ENCODE results near the gene SELENON.
"Not testable (repeated sequence)": the region's sequence is repeated elsewhere in the genome, so short reads cannot be mapped to it uniquely, and the experiment has no call there.

The SELENON gene

DNA sequence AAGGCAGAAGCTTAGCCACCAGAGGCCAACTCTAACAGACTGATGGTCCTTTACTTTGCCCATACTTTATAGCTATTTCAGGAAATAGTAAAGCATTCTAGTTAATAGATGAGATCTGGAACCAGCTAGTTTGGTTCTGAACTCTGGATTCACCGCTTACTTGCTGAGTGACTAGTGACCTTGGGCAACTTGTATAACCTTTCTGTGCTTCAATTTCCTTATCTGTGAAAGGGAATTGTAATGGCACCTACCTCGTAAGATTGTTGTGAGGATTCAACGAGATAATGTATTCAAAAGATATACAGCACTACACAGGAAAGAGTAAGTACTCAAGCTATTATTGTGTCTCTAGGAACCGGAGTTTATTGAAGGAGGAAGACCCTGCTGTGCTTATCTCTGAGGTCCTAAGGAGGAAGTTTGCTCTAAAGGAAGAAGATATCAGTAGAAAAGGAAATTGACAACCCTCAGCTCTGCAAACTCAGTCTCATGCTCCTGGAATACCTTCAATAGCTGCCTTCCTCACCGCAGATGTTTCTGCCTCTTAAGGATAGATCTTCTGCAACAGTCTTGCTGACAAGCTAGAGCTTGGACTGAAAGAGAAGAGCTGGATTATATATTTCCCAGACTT is 31.7 kb downstream of the SELENON start:
- DNase-seq (ENCODE audit: low spot score), result no peak

DNA sequence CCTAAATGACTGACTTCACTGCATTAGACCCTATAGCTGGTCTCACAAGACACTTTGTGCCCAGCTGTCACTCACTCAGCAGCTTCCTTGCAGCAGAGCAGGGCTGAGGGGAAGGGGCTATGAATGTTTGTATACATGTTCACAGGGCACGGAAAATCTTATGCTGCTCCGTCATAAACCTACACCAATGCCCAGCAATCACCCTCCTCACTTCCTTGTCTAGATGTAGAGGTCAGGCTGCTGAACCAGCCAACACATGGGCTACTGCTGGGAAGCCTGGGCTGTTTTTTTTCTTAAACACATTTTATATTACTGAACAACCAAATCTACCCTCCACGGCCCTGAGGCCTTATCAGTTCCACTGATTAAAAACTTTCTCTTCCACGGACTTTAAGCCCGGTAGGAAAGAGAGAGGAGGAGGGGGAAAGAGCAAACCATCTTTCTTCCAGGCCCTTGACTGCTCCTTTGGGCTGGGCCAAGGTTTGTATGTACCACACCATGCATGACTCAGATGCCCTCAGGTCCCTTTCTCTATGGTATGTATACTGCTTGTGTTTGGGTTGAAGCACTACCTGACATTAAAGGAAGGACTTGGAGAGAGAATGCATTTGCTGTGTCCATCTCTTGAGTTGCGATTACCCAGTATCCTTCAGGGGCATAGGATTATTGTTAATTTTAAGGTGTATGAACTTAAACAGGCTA is 32.5 kb downstream of the SELENON start:
- DNase-seq (ENCODE audit: low spot score), result no peak

DNA sequence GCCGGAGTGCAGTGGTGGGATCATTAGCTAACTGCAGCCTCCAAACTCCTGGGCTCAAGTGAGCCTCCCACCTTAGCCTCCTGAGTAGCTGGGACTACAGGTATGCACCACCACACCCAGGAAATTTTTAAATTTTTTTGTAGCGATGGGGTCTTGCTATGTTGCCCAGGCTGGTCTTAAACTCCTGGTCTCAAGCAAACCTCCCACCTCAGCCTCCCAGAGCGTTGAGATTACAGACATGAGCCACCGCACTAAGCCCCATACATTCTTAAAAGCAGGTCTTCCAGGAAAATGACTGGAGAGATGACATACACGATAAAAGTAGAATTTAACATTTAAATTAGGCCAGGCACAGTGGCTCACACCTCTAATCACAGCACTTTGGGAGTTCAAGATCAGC is 33.2 kb downstream of the SELENON start:
- no peak for DNase-seq (ENCODE audit: low spot score)

DNA sequence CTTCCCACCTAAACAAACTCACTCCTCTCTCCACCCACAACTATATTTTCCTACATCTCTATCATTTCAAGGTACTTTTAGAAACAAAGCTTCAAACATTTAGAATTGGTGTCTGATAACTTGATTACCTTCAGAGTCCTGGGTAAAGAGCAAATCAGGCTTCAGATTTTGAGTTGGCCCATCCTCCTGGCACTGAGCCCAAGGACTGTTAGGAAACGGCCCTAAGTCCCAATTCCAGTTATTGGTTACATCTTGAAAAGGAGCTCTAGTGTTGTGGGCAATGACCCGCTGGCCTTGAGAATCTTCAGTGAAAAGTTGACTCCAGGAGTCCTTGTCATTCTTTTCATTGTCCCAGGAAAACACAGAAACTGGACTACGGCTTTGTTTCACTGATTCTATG is 34.9 kb downstream of the SELENON start:
- no peak for DNase-seq (ENCODE audit: low spot score)

DNA sequence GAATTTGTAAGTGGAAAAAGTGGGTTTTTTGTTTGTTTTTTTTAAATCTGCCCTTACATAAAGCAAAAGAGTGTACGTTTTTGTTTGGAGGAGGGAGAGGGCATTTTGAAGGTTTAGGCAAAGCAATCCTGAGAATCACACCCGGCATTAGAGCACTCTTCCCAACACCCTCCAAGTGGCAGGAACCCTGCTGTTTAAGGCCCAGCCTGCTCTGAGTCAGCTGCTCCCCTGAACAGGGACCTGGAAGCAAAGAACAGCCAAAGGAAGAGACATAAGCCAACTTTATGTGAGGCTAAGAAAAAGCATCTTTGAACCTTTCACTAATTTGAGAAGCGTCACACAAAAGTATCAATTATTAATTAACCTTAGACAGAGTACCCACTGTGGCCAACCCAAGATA is 36.7 kb downstream of the SELENON start:
- DNase-seq (ENCODE audit: low spot score), result no peak

DNA sequence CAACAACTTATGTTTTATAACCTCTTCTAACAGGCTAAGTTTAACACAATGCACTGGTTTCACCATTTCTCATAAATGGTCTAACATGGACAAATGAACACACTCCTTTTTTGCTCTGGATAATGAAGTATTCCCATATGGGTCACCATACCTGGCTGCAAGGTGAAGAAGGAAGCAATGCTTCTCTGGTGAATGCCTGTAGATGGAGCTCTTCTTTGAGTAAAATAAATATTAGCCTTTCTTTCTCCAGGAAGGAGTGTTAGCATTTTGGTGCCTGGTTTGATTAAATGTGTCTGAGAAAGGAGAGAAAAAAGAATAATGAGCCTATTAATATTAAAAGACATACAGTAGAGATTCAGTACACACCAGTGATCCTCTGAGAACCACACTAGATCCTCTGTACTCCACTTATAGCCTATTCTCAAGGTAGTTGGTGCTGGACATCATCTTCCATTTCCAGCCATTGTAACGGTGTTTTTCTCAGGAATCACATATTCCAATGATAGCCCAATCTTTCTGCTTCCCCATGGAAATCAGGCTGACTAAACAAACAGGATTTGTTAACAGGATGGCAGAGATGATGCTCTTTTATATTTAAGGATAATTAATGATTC is 37.4 kb downstream of the SELENON start:
- no peak for DNase-seq (ENCODE audit: low spot score)

DNA sequence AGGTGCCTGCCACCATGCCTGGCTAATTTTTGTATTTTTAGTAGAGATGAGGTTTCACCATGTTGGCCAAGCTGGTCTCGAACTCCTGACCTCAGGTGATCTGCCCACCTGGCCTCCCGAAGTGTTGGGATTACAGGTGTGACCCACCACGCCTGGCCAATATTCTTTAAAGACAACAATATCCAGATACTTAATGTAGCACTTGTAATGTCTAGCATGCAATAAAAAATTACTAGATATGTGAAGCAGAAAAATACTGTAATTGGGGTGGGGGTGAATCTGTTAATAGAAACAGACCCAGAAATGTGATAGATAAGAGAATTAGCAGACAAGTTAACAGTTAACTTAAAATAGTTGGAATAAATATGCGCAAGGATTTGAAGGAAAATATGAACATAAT is 39.8 kb downstream of the SELENON start:
- DNase-seq (ENCODE audit: low spot score), result not testable (repeated sequence)

DNA sequence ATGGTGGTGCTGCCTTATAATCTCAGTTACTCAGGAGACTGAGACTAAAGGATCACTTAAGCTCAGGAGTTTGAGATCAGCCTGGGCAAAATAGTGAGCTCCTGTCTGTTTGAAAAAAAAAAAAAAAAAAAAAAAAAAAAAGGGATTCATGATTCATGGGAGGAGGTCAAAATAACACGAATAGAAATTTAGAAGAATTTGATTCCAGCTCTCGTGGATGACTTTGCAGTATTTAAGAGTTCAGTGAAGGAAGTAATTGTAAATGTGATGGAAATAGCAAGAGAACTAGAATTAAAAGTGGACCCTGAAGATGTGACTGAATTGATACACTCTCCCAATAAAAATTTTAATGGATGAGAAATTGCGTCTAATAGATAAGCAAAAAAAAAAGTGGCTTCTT is 43.5 kb downstream of the SELENON start:
- DNase-seq (ENCODE audit: low spot score), result no peak

DNA sequence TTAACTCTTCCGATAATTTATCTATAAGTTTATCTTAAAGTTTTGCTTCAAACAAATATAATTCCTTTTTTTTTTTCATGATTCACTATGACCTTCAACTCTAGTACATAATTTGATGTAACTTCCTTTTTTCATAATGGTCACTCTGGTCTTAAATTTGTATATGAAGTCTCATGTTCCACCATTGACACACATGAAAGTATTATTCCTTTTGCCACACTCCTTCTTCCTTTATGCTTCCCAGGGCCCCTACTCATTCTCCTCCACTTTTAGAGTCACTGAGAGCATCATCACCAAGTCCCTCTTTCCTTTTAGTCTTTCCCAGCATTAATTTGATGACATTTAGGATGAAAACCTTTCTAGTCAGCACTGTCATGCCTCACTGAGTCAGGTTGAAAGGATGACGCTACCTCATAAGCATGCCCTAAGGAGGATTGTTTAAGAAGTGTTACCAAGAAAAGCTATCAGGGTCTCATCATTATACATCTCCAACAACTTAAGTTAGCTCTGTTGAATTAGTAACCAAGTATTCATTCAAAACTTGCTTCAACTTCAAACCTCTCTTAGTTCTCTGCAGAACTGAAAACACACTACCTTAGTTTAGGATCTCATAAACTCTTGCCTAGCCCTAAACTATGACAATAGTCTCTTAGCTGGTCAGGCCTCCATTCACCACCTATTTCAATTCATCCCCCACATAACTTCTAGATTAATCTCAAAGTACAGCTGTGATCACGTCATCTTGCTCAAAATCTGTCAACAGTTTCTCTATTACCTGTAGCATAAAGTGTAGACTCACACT is 44.7 kb downstream of the SELENON start:
- DNase-seq (ENCODE audit: low spot score), result no peak

DNA sequence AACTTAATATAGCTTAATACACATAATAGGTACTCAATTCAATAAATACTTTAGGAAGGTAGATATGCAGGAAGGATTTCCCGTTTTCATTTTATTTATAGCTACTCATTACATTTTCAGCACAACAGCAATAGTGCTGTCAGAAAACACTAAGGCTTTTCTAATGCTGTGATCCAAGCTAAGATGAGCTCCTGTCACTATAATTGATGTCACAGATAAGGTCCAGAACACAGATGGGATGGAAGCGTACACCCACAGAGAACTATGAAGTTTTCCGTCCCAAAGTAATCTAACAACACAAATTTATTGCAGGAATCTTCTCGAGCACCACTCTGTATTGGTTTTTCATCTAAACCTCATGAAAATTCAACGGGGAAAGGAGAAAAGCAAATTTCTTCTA is 45.7 kb downstream of the SELENON start:
- no peak for DNase-seq (ENCODE audit: low spot score)

DNA sequence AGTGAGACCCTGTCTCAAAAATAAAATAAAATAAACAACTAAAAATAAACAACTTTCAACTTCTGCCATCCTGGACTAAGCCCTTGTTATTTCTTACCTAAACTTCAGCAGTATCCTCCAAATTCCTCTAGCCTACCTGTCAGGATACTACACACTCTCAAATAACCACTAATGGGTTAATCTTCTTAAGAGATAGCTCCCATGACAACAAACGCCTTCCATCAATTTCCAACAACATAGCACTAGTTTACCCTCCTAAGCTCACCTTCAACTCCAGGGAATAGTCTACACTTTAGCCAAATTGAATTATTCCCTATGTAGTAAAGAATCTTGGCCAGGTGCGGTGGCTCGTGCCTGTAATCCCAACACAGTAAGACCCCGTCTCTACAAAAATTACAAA is 47.9 kb downstream of the SELENON start:
- no peak for DNase-seq (ENCODE audit: low spot score)

DNA sequence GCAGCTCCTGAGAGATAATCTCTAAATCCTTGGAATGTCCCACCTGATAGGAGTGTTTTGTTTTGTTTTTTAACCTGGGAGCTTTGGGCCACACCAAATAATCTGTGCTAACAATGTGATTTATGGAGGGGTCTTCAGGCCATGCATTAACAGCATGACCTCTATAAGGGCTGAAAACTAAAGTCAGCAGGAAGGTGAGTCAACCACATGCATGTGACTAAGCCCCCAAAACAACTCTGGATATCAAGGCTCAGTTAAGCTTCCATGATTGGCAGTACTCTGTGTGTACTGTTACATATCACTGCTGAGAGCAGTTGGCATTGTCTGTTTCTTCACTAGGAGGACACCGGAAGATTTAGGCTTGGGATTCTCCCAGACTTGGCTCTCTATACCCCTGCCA is 48.5 kb downstream of the SELENON start:
- DNase-seq (ENCODE audit: low spot score), result no peak

DNA sequence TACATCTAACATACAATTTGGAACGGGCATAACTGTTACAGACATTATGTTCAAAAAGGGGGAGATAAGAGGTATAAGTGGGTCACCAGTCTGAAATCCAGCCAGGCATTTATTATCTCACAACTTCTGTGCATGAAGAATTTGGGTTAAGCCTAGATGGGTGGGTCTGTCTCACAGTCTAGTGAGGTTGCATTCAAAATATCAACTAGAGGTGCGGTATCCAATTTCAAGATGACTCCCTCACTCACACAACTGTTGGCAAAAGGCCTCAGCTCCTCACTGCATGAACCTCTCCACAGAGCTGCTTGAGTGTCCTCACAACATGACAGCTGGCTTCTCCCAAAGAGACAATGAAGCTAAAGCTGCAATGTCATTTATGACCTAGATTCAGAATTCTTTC is 54.6 kb downstream of the SELENON start:
- no peak for DNase-seq (ENCODE audit: low spot score)

DNA sequence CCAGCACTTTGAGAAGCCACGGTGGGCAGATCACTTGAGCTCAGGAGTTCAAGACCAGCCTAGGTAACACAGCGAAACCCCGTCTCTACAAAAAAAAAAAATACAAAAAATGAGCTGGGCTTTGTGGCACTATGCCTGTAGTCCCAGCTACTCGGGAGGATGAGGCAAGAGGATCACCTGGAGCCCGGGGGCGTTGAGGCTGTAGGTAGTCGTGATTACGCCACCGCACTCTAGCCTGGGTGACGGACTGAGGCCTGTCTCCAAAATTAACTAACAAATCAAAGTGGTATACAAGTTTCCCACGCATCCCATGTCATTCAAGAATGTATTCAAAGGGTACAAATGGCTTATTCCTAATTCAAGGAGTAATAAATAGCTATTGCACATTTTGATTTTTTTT is 56.9 kb downstream of the SELENON start:
- DNase-seq (ENCODE audit: low spot score), result no peak

DNA sequence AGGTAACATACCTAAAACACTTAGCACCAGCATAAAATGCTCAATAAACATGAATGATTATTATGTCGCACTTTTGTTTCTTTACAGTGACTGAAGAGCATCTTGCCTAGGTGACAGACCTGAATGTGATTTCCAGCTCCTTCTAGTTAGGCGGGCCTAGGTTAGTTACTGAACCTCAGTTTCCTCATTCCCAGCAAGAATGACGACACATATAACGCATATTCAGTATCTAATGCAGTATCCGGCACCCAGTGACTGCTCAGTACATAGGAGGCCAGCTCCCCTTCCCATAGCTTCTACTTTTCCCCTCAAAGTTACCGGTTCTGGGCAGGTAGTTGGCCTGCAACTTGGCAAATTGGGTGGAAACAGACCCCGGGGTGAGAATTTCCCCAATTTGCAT is 58.5 kb downstream of the SELENON start:
- no peak for DNase-seq (ENCODE audit: low spot score)

DNA sequence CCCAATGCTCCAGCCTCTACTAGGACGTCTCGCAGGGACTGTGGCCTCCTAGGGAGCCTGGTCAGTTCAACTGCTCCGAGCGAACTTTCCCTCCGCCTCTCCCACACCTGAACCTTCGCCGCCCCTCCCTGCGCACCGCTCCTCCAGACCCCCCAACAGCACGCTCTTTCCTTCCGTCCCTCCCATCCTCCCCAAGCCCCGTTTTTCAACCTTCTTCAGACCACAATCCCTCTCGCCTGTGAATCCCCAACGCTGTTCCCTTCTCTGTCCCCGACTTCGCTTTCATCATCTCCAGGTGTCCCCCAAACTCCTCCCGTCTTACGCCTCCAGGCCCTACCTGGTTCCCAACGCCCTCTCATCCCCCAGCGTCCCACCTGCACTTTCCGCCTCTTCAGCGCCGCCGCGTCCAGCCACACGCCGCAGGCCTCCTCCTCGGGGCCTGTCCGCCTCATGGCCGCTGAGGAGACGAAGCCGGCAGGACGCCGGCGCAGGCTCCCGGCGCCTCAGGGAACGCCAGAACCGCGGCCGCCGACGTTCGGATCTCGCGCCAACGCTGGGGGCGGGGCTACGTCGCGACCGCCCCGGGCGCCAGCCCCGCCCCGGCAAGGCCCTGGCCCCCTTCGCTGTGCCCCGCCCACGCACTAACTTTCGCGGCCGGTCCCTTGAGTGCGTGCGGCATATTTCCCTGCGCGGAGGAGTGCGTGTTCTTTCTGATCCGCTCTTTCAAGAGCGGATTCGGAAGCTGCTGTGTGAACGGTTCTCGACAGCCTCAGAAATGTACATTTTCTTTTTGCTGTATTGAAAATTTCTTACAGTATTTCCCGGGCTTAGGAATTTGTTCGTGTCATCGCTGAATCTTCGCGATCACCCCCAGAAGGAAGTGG is 59.2 kb downstream of the SELENON start, which contains the start of gene AUNIP:
AUNIP (minus strand) TSS at position 552 of the 884 bp plus-strand sequence; CDS start at position 452, 100 bp downstream.
- DNase-seq (ENCODE audit: low spot score), result peak; percentile 87

DNA sequence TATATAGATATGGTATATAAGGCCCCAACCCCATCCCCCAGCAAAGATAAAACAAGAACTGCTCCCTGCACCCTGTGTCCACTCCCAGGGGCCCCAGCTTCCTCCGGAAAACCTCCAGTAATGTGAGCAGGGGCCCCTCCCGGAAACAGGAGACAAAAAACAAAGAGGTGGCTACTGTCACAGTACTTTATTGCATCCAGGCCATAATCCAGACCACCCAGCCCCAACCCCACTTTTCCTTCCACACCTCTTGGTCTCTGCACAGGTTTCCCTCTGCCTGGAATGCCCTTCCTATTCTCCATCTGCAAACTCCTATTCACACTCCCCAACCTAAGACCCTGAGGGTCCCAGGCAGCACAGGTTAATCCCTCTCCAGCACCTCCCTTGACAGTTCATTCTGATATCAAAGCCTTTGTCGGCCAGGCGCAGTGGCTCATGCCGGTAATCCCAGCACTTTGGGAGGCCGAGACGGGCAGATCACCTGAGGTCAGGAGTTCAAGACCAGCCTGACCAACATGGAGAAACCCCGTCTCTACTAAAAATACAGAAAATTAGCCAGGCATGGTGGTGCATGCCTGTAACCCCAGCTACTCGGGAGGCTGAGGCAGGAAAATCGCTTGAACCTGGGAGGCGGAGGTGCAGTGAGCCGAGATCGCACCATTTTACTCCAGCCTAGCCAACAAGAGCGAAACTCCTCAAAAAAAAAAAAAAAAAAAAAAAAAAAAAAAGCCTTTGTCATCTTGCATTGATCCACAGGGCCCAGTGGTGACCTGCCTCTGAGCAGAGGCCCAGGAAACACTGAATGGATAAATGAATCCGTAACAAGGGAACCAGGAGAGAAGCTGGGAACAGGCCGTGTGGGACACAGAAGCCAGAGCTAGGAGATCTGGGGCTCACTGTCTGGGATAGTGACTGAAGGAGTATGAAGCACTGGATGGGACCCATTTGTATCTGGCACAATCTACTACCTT is 61.6 kb downstream of the SELENON start:
- no peak for DNase-seq (ENCODE audit: low spot score)

DNA sequence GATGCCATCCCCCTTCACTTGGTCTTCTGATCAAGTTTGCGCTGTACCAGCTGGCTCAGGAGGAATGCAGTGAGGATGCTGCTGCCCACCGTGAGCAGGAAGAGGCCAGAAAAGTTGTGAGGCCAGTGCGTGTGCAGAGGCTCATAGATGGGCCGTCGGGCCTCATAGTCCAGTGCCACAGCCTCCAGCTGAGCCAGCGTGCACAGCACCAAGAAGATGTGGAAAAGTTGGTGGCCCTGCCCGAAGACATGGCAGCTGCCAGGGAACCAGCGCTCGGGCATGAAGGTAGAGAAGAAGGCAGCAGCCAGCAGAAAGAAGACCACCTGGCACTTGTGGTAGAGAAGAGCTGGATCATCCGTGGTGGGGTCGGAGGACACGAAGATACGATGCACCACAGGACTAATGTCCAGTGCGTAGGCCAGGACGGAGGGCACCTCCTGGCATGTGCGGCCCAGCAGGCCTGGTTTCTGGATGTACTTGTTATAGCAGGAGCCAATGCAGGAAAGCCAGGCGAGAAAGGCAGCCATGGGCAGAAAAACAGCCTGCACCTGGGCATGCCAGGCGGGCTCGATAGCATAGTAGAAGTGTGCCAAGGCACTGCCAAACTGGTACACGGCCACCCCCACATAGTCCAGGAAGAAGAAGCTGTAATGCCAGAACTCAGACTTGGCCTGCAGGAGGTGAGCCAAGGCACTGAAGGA is 62.9 kb downstream of the SELENON start:
- DNase-seq (ENCODE audit: low spot score), result no peak

DNA sequence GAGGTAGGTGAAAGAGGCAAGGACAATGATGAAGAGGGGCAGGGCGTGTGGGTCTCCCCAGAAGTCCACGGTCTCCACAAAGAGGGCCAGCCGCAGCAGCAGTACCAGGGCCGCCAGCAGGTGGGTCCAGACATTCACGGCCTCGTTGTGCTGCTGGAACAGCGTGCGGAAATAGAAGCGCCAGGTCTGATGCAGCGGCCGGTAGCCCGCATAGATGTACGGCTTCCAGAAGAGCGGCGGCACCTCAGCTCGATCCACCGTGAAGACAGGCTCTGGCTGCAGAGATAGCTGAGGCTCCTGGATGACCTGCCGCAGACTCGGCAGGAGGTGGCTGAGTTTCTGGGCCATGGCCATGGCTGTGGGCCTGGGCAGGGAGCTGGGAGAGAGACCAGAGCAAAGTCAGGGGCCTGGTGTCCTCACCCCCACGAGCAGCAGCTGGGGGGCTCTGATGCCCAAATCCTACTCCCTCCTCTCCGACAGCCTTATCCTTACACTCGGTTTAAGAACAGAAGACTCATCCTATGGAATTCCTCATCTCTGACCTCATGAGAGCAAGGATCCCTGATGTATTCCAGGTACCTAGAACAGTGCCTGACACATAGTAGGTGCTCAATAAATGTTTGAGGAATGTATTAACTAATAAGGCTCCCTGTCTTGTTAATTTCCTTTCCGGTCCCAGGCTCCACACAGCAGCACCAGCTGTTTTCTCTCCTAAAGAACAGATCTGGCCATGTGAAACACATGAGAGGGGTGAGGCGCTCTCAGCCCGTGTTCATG is 63.7 kb downstream of the SELENON start:
- DNase-seq (ENCODE audit: low spot score), result no peak
